ENCODE measurements around the gene ABCA2. TPM values are rescaled to one million over a fixed set of nuclear protein-coding genes. Genes with fewer than 3 reads are reported as not detected.

ABCA2 gene
- total RNA-seq, 6 donors from 2014 or later = 14.7 to 49.2 (median 29.6) TPM

DNA sequence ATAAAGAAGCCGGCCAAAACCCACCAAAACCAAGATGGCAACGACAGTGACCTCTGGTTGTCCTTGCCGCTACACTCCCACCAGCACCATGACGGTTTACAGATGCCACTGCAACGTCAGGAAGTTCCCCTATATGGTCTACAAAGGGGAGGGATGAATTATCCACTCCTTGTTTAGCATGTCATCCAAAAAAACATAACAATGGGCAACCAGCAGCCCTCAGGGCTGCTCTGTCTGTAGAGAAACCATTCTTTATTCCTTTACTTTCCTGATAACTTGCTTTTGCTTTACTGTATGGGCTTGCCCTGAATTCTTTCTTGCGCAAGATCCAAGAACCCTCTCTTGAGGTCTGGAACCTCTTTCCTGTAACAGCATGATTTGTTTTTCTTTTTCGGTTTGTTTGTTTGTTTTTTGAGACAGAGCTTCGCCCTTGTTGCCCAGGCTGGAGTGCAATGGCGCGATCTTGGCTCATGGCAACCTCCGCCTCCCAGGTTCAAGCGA is 47.3 kb upstream of the ABCA2 start:
- Histone ChIP-seq H3K4me3 (no peak overlapping the region), H3K36me3 (peaks cover 0 to 18% (median 16%) of the 10 kb centered on the region in 4 donors), H3K4me1 (peaks cover 23 to 57% (median 24%) of the 10 kb centered on the region in 4 donors), H3K9me3 (no peaks in the 10 kb centered on the region), H3K27ac (no peak overlapping the region), H3K27me3 (peaks cover 0 to 6% (median 0%) of the 10 kb centered on the region in 4 donors)
- ATAC-seq (ENCODE audit: low FRiP score in 2 of 2) = no peak
- no peak for DNase-seq
- TF ChIP-seq EP300 (IDR thresholded peaks at IDR 0.05) (no peak), POLR2AphosphoS5 (IDR thresholded peaks at IDR 0.05) (no peak)
- TF ChIP-seq, protein P1, sequence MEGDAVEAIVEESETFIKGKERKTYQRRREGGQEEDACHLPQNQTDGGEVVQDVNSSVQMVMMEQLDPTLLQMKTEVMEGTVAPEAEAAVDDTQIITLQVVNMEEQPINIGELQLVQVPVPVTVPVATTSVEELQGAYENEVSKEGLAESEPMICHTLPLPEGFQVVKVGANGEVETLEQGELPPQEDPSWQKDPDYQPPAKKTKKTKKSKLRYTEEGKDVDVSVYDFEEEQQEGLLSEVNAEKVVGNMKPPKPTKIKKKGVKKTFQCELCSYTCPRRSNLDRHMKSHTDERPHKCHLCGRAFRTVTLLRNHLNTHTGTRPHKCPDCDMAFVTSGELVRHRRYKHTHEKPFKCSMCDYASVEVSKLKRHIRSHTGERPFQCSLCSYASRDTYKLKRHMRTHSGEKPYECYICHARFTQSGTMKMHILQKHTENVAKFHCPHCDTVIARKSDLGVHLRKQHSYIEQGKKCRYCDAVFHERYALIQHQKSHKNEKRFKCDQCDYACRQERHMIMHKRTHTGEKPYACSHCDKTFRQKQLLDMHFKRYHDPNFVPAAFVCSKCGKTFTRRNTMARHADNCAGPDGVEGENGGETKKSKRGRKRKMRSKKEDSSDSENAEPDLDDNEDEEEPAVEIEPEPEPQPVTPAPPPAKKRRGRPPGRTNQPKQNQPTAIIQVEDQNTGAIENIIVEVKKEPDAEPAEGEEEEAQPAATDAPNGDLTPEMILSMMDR (IDR thresholded peaks at IDR 0.05) = no peak
- 85 to 86% methylated on average over 12 of the region's 12 CpGs for WGBS, 2 donors

DNA sequence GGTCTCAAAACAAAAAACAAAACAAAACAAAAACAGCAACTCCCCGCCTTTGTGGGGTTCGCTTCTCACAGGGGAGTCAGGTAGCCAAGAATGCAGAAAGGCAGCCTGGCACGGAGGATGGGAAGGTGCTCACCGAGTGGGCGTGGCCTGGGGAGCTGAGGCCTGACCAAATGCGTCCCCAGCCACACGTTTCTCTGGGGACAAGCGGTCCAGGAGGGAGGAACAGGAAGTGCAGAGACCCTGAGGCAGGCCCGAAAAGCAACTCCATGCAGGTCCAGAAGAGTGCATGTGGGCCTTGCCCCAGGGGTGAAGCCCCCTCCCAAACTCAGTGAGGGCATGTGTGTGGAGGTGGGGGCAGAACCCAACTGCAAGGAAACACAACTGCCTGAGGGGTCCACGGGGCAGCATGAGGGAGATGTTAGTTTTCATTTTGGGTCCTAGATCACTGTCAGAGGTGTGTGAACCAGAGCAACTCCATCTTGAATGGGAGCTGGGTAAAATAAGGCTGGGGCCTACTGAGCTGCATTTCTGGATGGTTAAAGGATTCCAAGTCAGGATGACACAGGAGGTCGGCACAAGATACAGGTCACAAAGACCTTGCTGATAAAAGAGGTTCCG is 46.7 kb upstream of the ABCA2 start:
- ATAC-seq (ENCODE audit: low FRiP score in 2 of 2) = no peak

DNA sequence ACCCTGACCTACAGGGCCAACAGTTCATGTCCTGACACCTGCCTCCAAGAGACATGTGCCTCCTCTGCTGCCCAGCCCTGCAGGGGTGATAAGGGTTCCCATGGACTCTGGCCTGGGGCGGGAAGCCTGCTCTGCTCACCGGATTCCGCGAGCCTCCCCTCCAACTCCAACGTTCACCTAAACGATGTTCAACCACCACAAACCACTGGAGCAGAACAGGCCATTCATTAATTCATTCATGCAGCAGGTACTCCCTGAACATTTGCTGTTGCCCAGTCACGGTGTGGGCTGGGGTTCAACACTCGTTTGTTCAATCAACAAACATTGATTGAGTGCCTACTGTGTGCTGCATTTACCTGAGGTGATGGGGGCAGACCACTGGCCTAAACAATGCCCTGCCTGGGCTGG is 46.0 kb upstream of the ABCA2 start:
- TF ChIP-seq, protein P1 (IDR thresholded peaks at IDR 0.05) = no peak
- TF ChIP-seq POLR2AphosphoS5 (IDR thresholded peaks at IDR 0.05) (no peak), EP300 (IDR thresholded peaks at IDR 0.05) (no peak), POLR2A (IDR thresholded peaks at IDR 0.05) (no peak)
- peaks cover 0 to 8% (median 3%) of the 10 kb centered on the region in 4 donors for H3K27me3 ChIP-seq
- peaks cover 29 to 60% (median 36%) of the 10 kb centered on the region in 4 donors for H3K4me1 ChIP-seq
- no peak overlapping the region for H3K27ac ChIP-seq
- DNase-seq (no peak), ATAC-seq (ENCODE audit: low FRiP score in 2 of 2) (no peak)
- no peaks in the 10 kb centered on the region for H3K9me3 ChIP-seq
- H3K36me3 ChIP-seq = peaks cover 0 to 5% (median 3%) of the 10 kb centered on the region in 4 donors
- 87 to 89% methylated on average over 8 of the region's 8 CpGs for WGBS, 2 donors
- no peak overlapping the region for H3K4me3 ChIP-seq

More for the DNA sequence above, 46.7 kb upstream of the ABCA2 start:
- H3K27ac ChIP-seq = no peak overlapping the region
- H3K4me3 ChIP-seq = no peak overlapping the region
- 79 to 85% methylated on average over 12 of the region's 12 CpGs for WGBS, 2 donors
- DNase-seq = peak in 1 of 2 donors; percentile 34
- no peaks in the 10 kb centered on the region for H3K9me3 ChIP-seq
- peaks cover 23 to 60% (median 29%) of the 10 kb centered on the region in 4 donors for H3K4me1 ChIP-seq
- peaks cover 0 to 6% (median under 1%) of the 10 kb centered on the region in 4 donors for H3K27me3 ChIP-seq
- no peak for TF ChIP-seq POLR2AphosphoS5 (IDR thresholded peaks at IDR 0.05)
- no peak for TF ChIP-seq EP300 (IDR thresholded peaks at IDR 0.05)
- TF ChIP-seq, protein P1 (IDR thresholded peaks at IDR 0.05) = no peak
- TF ChIP-seq POLR2A (IDR thresholded peaks at IDR 0.05) = no peak
- H3K36me3 ChIP-seq = peaks cover 0 to 13% (median 10%) of the 10 kb centered on the region in 4 donors

DNA sequence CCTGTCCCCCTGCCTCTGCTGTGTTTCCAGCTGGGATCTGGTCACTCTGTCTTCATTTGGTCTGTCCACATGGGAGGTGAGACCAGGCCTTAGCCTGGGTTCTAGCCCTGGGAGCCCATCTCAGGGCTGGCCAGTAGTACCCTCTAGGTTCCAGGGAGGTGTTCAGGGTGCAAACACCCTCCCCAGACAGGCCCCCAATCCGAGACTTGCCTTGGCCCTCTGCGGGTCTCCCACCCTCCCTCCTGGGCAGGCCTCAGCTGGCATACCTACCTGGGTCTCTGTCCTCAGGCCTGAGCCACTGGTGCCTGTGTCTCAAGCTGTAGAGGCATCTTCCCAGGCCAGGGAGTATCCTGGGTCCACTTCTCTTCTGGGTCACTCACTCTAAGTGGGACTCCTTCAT is 43.2 kb upstream of the ABCA2 start:
- H3K9me3 ChIP-seq = no peaks in the 10 kb centered on the region
- ATAC-seq (ENCODE audit: low FRiP score in 2 of 2) (peak in 1 of 2 donors; percentile 0), DNase-seq (peak in 1 of 2 donors; percentile 12)
- no peaks in the 10 kb centered on the region for H3K36me3 ChIP-seq
- H3K27ac ChIP-seq = peak overlapping the region in 3 of 4 donors; percentile 23 to 82 (median 71)
- H3K4me3 ChIP-seq = peak overlapping the region in 3 of 4 donors; percentile 47 to 59 (median 56)
- 89 to 100% methylated on average over 2 of the region's 2 CpGs for WGBS, 2 donors
- peaks cover 0 to 10% (median 0%) of the 10 kb centered on the region in 4 donors for H3K27me3 ChIP-seq
- TF ChIP-seq POLR2AphosphoS5 (IDR thresholded peaks at IDR 0.05) = no peak
- no peak for TF ChIP-seq POLR2A (IDR thresholded peaks at IDR 0.05)
- TF ChIP-seq, protein P1 (IDR thresholded peaks at IDR 0.05) = no peak
- TF ChIP-seq EP300 (IDR thresholded peaks at IDR 0.05) = no peak
- peaks cover 14 to 36% (median 20%) of the 10 kb centered on the region in 4 donors for H3K4me1 ChIP-seq
